Keratinocyte (primary cell): ENCODE results near the gene HSD11B1L.

Experiments
- EZH2 ChIP-seq: IDR thresholded peaks from one replicate; pipeline ENCODE4 v1.6.1; 2012; ENCODE audit warnings: inconsistent platforms, mild to moderate bottlenecking, low read length, moderate library complexity
- TF ChIP-seq, protein P1 (sequence below), 3 experiments: IDR thresholded peaks in 1 of 3; conservative IDR thresholded peaks in 1 of 3; optimal IDR thresholded peaks in 1 of 3; 2 replicates in 2 of 3; 3 replicates in 1 of 3; pipeline versions ENCODE3 to v1.5.1; 2011; ENCODE audit warnings: low read length in 3 of 3, mild to moderate bottlenecking in 3 of 3, moderate library complexity in 2 of 3, control low read depth in 1 of 3, inconsistent platforms in 1 of 3; ENCODE audit not compliant: insufficient read depth in 2 of 3; ENCODE audit errors: extremely low read depth in 1 of 3

DNA sequence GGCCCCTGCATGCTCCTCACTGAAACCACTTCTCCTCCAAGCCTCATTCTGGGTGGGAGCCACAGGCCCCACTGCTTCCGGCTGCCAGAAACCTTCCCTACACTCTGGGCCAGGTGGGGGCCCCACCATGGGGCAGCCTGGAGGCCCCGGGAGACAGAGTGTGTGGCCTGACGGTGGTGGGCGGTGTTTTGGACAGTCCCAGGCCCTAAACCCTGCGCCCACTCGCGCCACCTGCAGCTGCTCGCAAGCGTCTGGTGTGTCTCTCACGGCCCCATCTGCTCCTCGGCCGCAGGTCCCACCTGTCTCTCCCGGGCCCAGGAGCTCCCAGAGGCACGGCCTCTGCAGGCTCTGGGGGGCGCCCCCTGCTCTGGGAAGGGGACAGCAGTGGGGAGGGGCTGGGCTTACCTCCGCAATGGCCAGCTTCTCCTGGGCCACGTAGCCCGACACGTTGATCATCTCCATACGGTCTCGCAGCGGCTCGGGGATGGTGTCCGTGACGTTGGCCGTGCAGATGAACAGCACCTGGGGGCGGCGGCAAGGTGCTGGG, 14.9 kb downstream of the HSD11B1L start:
- TF ChIP-seq, protein P1, sequence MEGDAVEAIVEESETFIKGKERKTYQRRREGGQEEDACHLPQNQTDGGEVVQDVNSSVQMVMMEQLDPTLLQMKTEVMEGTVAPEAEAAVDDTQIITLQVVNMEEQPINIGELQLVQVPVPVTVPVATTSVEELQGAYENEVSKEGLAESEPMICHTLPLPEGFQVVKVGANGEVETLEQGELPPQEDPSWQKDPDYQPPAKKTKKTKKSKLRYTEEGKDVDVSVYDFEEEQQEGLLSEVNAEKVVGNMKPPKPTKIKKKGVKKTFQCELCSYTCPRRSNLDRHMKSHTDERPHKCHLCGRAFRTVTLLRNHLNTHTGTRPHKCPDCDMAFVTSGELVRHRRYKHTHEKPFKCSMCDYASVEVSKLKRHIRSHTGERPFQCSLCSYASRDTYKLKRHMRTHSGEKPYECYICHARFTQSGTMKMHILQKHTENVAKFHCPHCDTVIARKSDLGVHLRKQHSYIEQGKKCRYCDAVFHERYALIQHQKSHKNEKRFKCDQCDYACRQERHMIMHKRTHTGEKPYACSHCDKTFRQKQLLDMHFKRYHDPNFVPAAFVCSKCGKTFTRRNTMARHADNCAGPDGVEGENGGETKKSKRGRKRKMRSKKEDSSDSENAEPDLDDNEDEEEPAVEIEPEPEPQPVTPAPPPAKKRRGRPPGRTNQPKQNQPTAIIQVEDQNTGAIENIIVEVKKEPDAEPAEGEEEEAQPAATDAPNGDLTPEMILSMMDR (optimal IDR thresholded peaks at IDR 0.05 in 1 of 3, IDR thresholded peaks at IDR 0.05 in 1 of 3, conservative IDR thresholded peaks at IDR 0.05 in 1 of 3; ENCODE audit: extremely low read depth in 1 of 3, insufficient read depth in 2 of 3, low read length in 3 of 3), result no peak
- no peak for TF ChIP-seq EZH2
